HG03575 (cell line): ENCODE results near the gene TAF8.
"Not testable (repeated sequence)": the region's sequence is repeated elsewhere in the genome, so short reads cannot be mapped to it uniquely, and the experiment has no call there.

ENCODE experiments used
- ATAC-seq: cut with Tn5 transposase; IDR thresholded peaks from one replicate; pipeline ENCODE4 v1.9.1; 2021; ENCODE audit not compliant: unreplicated experiment, insufficient number of reproducible peaks, low FRiP score; ENCODE audit errors: extremely low read depth

TAF8 gene

DNA sequence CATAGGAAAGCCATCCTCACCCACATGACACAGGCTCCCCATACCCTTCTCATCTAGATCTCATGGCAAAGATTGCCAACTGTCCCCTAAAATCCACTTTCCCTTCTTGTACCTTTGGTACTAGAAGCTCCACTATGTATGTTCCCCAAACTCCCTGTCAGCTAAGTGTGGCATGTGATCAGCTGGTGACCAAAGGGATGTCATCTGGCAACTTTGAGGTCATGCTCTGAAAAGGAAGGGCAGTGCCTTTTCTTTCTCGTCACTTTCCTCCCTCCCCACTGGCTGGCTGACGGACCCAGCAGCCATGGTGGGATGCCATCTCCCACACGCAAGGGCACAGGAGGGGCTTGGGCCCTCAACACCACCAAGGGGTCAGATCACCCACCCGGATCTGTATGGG is 23.8 kb upstream of the TAF8 start:
- no peak for ATAC-seq

- ATAC-seq: no peak
These were observed 21.9 kb upstream of the TAF8 start for GRCh38 chr6:42028234-42029061.

DNA sequence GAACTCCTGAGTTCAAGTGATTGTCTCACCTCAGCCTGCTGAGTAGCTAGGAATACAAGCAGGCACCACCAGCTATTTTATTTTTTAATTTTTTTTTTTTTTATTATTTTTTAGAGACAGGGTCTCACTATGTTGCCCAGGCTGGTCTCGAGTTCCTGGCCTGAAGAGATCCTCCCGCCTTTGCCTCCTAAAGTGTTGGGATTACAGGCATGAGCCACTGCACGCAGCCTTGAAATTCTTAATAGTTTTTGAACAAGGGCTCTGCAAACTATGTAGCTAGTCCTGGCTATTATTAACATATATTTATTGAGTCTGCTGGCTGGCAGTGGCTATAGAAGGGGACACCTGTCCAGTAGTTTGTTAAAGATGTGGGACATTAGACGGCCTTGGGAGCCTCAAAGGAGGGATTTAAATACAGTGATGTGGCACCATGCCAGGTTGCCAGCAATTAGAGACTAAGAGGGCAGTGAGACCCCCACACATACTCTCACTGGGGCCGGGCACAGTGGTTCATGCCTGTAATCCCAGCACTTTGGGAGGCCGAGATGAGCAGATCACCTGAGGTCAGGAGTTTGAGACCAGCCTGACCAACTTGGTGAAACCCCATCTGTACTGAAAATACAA is 21.1 kb upstream of the TAF8 start:
- ATAC-seq: no peak

- ATAC-seq: no peak
These were observed 20.4 kb upstream of the TAF8 start for GRCh38 chr6:42029881-42030280.

- no peak for ATAC-seq
These were observed 19.5 kb upstream of the TAF8 start for GRCh38 chr6:42030585-42031506.

- ATAC-seq: no peak
These were observed 18.0 kb upstream of the TAF8 start for GRCh38 chr6:42032366-42032765.

DNA sequence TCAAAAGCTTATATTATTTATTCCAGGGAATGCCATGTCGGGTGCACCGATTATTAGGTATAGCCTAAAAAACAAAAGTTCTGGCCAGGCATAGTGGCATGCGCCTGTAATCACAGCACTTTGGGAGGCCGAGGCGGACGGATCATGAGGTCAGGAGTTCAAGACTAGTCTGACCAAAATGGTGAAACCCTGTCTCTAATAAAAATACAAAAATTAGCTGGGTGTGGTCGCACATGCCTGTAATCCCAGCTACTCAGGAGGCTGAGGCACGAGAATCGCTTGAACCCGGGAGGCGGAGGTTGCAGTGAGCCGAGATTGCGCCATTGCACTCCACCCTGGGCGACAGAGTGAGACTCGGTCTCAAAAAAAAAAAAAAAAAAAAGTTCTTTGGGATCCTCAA is 12.7 kb upstream of the TAF8 start:
- ATAC-seq: not testable (repeated sequence)

GRCh38 chr6:42038163-42038562 is 12.2 kb upstream of the TAF8 start:
- ATAC-seq: no peak

DNA sequence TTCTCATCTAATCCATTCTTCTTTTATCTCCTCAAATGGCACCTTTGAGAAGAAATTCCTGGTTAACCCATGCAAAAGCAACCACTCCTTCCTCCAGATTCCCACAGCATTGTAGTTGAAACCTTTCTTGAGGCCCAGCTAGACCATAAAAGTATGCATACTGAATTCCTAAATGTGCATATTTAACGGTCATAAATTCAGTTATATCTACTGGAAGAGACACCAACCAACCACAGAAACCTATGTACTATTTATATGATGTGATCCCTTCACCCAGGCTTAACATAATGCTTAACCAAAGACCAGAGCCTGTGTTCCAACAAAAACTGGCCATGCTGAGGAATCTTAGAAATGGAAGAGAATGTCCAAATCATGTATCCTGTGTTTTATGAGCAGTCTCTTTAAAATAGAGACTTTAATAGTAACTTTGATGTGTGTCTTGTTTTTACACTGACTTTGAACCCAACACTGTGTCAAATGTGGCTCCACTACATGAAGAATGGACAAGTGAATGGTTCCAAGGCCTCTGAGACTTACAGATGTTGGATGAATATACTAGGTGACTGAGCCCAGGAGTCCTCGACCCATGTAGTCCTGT is 11.4 kb upstream of the TAF8 start:
- no peak for ATAC-seq

DNA sequence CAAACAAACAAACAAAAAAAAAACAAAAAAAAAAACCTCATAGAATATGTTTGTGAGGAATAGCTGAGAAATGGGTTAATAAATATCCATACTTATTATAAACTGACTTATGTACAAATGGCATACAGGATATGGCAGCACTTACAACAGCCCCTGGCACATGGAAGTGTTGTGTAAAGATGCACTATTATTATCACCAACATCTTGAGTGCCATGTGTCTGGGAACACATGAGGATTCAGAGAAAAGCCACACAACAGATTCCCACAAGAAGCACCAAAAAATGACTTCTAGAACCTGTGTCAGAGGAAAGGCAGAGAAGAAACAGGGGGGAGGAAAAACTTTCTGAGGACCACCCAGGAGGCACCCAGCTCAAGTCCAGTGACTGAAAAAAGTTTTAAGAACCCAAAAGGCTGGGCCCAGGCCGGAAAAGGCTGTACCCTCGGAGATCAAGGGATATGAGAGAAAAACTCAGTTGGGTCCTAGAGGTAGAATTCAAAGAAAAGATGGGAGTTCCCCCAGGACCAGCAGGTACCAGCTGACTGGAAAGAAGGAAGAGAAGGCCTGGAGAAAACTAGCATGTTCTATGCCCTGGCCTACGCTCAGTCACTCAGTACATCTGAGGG is 9.4 kb upstream of the TAF8 start:
- ATAC-seq: no peak

DNA sequence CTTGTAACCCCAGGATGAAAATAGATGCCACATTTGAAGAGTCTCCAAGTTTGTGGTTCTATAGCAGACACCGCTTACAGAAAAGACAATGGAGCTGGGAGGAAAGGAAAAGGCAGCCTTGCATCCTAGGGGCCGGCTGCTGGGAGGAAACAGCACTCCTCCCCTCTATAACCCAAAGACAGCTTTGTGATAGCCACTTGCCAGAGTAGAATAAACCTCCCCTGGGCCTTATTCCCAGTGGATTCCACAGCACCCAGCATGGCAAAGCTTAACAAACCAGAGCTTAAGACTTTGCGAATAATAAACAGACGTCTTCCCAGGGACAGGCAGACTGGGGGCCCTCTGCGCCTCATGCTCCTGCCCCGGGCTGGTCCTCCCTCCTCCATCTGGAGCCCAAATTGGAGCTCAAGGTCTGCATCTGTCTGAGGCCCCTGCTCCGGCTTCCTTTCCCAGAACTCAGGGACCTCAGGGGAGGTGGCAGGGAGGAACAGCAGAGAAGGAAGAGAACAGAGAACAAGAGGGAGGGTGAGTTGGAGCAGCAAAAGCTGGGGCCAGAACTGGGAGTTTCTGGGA is 8.8 kb upstream of the TAF8 start:
- ATAC-seq: no peak

- no peak for ATAC-seq
These were observed 8.2 kb upstream of the TAF8 start for GRCh38 chr6:42042108-42042507.

DNA sequence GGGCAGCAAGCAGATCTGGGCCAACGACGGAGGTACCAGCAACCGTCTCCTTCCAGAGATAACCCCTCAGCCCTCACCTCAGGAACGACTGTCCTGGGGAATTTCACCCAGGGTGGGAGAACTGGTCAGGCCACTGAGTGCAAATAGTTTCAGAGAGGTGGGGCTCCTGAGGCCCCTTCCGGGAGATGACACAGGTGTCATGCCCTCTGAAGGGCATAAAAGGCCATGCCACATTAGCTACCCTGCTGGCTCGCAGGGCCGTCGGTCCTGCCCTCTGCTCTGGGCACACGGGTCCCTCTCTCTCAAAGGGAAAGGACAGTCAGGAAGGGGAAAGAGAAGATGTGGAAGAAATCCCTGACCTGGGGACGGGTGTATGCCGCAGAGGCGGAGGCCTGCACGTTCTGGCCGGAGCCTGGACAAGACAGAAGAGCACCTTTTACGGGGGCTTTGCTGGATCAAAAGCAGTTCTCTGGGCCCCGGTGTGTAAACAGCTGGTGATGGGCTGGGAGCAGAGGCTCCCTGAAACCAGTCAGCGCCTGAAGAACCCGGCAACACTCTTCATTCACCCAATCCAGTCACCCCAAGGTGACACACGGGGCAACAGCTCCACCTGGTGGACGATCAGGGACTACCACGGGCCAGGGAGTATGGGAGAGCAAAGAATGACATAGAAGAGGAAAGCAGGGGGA is 6.4 kb upstream of the TAF8 start:
- ATAC-seq: no peak

DNA sequence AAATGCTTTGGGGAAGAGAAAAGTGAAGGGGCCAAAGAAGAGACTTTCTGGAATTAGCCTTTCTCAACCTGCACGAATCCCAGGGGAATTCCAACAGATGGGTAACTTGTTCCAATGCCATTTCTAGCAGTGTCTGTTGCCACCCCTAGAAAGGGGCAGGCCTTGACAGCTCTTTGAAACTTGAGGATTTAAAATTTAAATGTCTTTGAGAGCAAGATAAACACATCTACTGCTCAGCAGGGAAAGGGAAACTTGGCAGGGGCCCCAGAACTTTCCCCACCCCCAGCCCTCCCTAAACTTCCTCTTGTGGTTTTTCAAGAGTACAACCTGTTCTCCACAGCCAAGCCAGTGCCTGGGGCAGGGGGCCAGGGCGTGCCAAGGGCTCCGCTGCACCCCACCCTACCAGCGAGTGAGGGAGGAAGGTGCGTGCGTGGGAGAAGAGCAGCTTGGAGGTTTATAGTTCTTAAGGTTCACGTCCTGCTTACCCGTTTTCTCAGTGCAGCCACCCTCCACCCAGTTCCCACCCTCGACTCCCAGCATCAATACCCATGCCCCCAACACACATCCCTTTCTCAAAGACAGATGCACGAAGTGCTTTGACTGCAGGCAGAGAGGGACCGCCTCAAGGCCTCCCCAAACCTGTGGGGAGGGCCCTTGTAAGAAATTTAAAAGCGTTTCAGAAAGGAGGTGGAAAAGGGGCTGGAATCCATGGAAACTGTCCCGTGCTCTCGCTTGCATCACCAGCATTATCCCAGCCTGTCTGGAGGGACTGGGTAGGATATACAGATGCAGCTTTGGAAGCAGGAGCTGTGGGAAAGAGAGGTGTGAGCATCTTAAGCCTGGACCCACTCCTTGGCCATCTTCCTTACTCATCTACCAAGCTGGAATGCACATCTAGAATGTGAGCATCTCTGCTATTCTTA is 4.5 kb upstream of the TAF8 start:
- ATAC-seq: no peak

- no peak for ATAC-seq
These were observed 3.7 kb upstream of the TAF8 start for GRCh38 chr6:42046464-42047212.

- ATAC-seq: no peak
These were observed 3.1 kb upstream of the TAF8 start for GRCh38 chr6:42047213-42047590.
